ENCODE data around the gene PRKAR1A.

Gene PRKAR1A

GRCh38 chr17:68512247-68512959, at the start of gene PRKAR1A:
Gene PRKAR1A (plus strand): TSS chr17:68512430. CDS start chr17:68515400, 2,970 bp downstream.
- peak within 1 kb of the TSS; percentile 94 for H3K4me3 ChIP-seq (ENCODE audit: low read depth, low read length)
- DNase-seq (ENCODE audit: low read depth), result peak; percentile 94
- peak; percentile 3 for TF ChIP-seq CTCF (IDR thresholded peaks at IDR 0.05; ENCODE audit: insufficient read depth, low read depth, low read length, missing control alignments)

GRCh38 chr17:68463211-68464019, 48.8 kb upstream of the PRKAR1A start:
- no peak for DNase-seq (ENCODE audit: low read depth)
- no peak overlapping the region for H3K4me3 ChIP-seq (ENCODE audit: low read depth, low read length)
- no peak for TF ChIP-seq CTCF (IDR thresholded peaks at IDR 0.05; ENCODE audit: insufficient read depth, low read depth, low read length, missing control alignments)

- DNase-seq (ENCODE audit: low read depth), result no peak
- no peak overlapping the region for H3K4me3 ChIP-seq (ENCODE audit: low read depth, low read length)
- TF ChIP-seq CTCF (IDR thresholded peaks at IDR 0.05; ENCODE audit: insufficient read depth, low read depth, low read length, missing control alignments), result no peak
Observed at GRCh38 chr17:68468334-68468733, 43.9 kb upstream of the PRKAR1A start.

GRCh38 chr17:68468788-68469187, 43.4 kb upstream of the PRKAR1A start:
- no peak for DNase-seq (ENCODE audit: low read depth)
- no peak for TF ChIP-seq CTCF (IDR thresholded peaks at IDR 0.05; ENCODE audit: insufficient read depth, low read depth, low read length, missing control alignments)
- H3K4me3 ChIP-seq (ENCODE audit: low read depth, low read length), result no peak overlapping the region

- no peak for TF ChIP-seq CTCF (IDR thresholded peaks at IDR 0.05; ENCODE audit: insufficient read depth, low read depth, low read length, missing control alignments)
- no peak overlapping the region for H3K4me3 ChIP-seq (ENCODE audit: low read depth, low read length)
- DNase-seq (ENCODE audit: low read depth), result no peak
Observed at GRCh38 chr17:68470961-68471360, 41.3 kb upstream of the PRKAR1A start.

- TF ChIP-seq CTCF (IDR thresholded peaks at IDR 0.05; ENCODE audit: insufficient read depth, low read depth, low read length, missing control alignments), result no peak
- no peak overlapping the region for H3K4me3 ChIP-seq (ENCODE audit: low read depth, low read length)
- DNase-seq (ENCODE audit: low read depth), result no peak
Observed at GRCh38 chr17:68480885-68481284, 31.3 kb upstream of the PRKAR1A start.
